HepG2 (cell line): ENCODE results near the gene PLXND1. TPM values are rescaled to one million over a fixed set of nuclear protein-coding genes. Genes with fewer than 3 reads are reported as not detected.

Source experiments
- EP300 ChIP-seq, 3 experiments: sonication (generic) in 1 of 3; formaldehyde crosslinking in 1 of 3; IDR thresholded peaks; 2 replicates each; pipeline versions ENCODE4 v1.5.1 to v1.6.1; 2011 to 2020; ENCODE audit warnings: low read depth in 2 of 3, low read length in 2 of 3, borderline replicate concordance in 1 of 3, improper control_type of control experiment in 1 of 3, mild to moderate bottlenecking in 1 of 3, missing genetic modification reagents in 1 of 3, moderate library complexity in 1 of 3
- HMG20A ChIP-seq: IDR thresholded peaks from 2 replicates; pipeline ENCODE4 v1.6.1; 2016; ENCODE audit warnings: borderline replicate concordance
- HNRNPH1 ChIP-seq: fragments of 200-400 bp; formaldehyde crosslinking; optimal IDR thresholded peaks from 2 replicates; pipeline ENCODE3; 2017; ENCODE audit warnings: mild to moderate bottlenecking, low read depth, low read length
- HNRNPK ChIP-seq: fragments of 200-400 bp; formaldehyde crosslinking; IDR thresholded peaks from 2 replicates; pipeline ENCODE4 v1.6.1; 2018; ENCODE audit warnings: low read length, low read depth, moderate library complexity, mild to moderate bottlenecking; ENCODE audit not compliant: poor library complexity, severe bottlenecking
- HOXA5 ChIP-seq: sonication (generic); formaldehyde crosslinking; IDR thresholded peaks from 2 replicates; pipeline ENCODE4 v1.4.0; 2020; ENCODE audit warnings: missing genetic modification reagents
- MAFK ChIP-seq, 2 experiments: IDR thresholded peaks in 1 of 2; conservative IDR thresholded peaks in 1 of 2; 2 replicates each; pipeline ENCODE4 v1.6.1; 2011; ENCODE audit warnings: improper control_type of control experiment in 2 of 2, low read length in 2 of 2
- MED8 ChIP-seq: sonication (generic); formaldehyde crosslinking; IDR thresholded peaks from 2 replicates; pipeline ENCODE4 v1.8.1; 2023; ENCODE audit warnings: mild to moderate bottlenecking, missing genetic modification reagents; ENCODE audit not compliant: insufficient replicate concordance
- MLX ChIP-seq: IDR thresholded peaks from 2 replicates; pipeline ENCODE4 v1.6.1; 2016
- REXO4 ChIP-seq: sonication (generic); formaldehyde crosslinking; IDR thresholded peaks from 2 replicates; pipeline ENCODE4 v1.8.0; 2022; ENCODE audit warnings: missing genetic modification reagents, mild to moderate bottlenecking, borderline replicate concordance
- SKI ChIP-seq: fragments of 450-650 bp; IDR thresholded peaks from one replicate; pipeline ENCODE4 v1.6.1; 2018; ENCODE audit warnings: mild to moderate bottlenecking; ENCODE audit not compliant: partially characterized antibody
- SMAD9 ChIP-seq: sonication (generic); formaldehyde crosslinking; IDR thresholded peaks from 2 replicates; pipeline ENCODE4 v1.5.1; 2020; ENCODE audit warnings: mild to moderate bottlenecking, missing genetic modification reagents
- THAP7 ChIP-seq: sonication (generic); formaldehyde crosslinking; IDR thresholded peaks from 2 replicates; pipeline ENCODE4 v1.8.1; 2023; ENCODE audit warnings: mild to moderate bottlenecking, missing genetic modification reagents
- ZC3H13 ChIP-seq: sonication (generic); formaldehyde crosslinking; IDR thresholded peaks from 2 replicates; pipeline ENCODE4 v1.8.1; 2023; ENCODE audit warnings: mild to moderate bottlenecking, missing genetic modification reagents, moderate library complexity
- ZFP1 ChIP-seq: IDR thresholded peaks from 2 replicates; pipeline ENCODE4 v1.6.1; 2016
- ZNF10 ChIP-seq: sonication (generic); formaldehyde crosslinking; IDR thresholded peaks from 2 replicates; pipeline ENCODE4 v1.4.0; 2020; ENCODE audit warnings: mild to moderate bottlenecking, low read depth, missing genetic modification reagents, borderline replicate concordance
- ZNF205 ChIP-seq: IDR thresholded peaks from 2 replicates; pipeline ENCODE4 v1.6.1; 2018; ENCODE audit warnings: missing biosample characterization, missing genetic modification reagents
- ZNF274 ChIP-seq: sonication (generic); formaldehyde crosslinking; IDR thresholded peaks from 2 replicates; pipeline ENCODE4 v1.5.1; 2020; ENCODE audit warnings: mild to moderate bottlenecking, missing genetic modification reagents
- ZNF326 ChIP-seq: sonication (generic); formaldehyde crosslinking; IDR thresholded peaks from 2 replicates; pipeline ENCODE4 v1.4.0; 2020; ENCODE audit warnings: missing genetic modification reagents, borderline replicate concordance
- ZNF335 ChIP-seq: sonication (generic); formaldehyde crosslinking; IDR thresholded peaks from 2 replicates; pipeline ENCODE4 v1.4.0; 2020; ENCODE audit warnings: missing genetic modification reagents
- ZNF350 ChIP-seq: sonication (generic); formaldehyde crosslinking; IDR thresholded peaks from 2 replicates; pipeline ENCODE4 v1.4.0; 2020; ENCODE audit warnings: mild to moderate bottlenecking, low read depth, missing genetic modification reagents, borderline replicate concordance
- ZNF550 ChIP-seq: sonication (generic); formaldehyde crosslinking; IDR thresholded peaks from 2 replicates; pipeline ENCODE4 v1.4.0; 2020; ENCODE audit warnings: mild to moderate bottlenecking, missing genetic modification reagents, borderline replicate concordance
- ZNF558 ChIP-seq: sonication (generic); formaldehyde crosslinking; IDR thresholded peaks from 2 replicates; pipeline ENCODE4 v1.9.0; 2022; ENCODE audit warnings: mild to moderate bottlenecking, missing genetic modification reagents, borderline replicate concordance
- ZNF567 ChIP-seq: sonication (generic); formaldehyde crosslinking; IDR thresholded peaks from 2 replicates; pipeline ENCODE4 v1.8.1; 2023; ENCODE audit warnings: mild to moderate bottlenecking, missing genetic modification reagents, borderline replicate concordance
- ZNF703 ChIP-seq: sonication (generic); formaldehyde crosslinking; IDR thresholded peaks from 2 replicates; pipeline ENCODE4 v1.5.1; 2020; ENCODE audit warnings: missing genetic modification reagents, mild to moderate bottlenecking, moderate library complexity, borderline replicate concordance
- ZNF781 ChIP-seq: sonication (generic); formaldehyde crosslinking; IDR thresholded peaks from 2 replicates; pipeline ENCODE4 v1.5.1; 2020; ENCODE audit warnings: borderline replicate concordance, mild to moderate bottlenecking, missing genetic modification reagents; ENCODE audit errors: not compliant biosample characterization
- ZNF83 ChIP-seq: sonication (generic); formaldehyde crosslinking; IDR thresholded peaks from 2 replicates; pipeline ENCODE4 v1.4.0; 2020; ENCODE audit warnings: missing genetic modification reagents, mild to moderate bottlenecking, borderline replicate concordance
- polyA plus RNA-seq, 8 experiments: library from polyadenylated mRNA; depleted of rRNA in 3 of 8; stranded (reverse) in 7 of 8; unstranded in 1 of 8; fragments of >200 nt; fragmentation: Illumina TruSeq in 4 of 8; extraction: Trizol in 4 of 8; gene quantifications; 2 replicates each; pipeline versions ENCODE4 v1.2.1 to v1.2.3, GENCODE V29; 2011 to 2016; ENCODE audit warnings: low read depth in 4 of 8, missing spikeins in 1 of 8, mixed read lengths in 1 of 8; ENCODE audit not compliant: insufficient read depth in 1 of 8
- total RNA-seq, 5 experiments: library from RNA; depleted of rRNA; stranded (reverse); fragments of >200 nt; fragmentation: Illumina TruSeq; extraction: Trizol; gene quantifications; 2 replicates each; pipeline ENCODE4 v1.2.3, GENCODE V29; 2016; ENCODE audit warnings: low read depth in 1 of 5
- TF ChIP-seq, protein P1 (sequence below): sonication (generic); formaldehyde crosslinking; IDR thresholded peaks from 2 replicates; pipeline ENCODE4 v1.5.0; 2020; ENCODE audit warnings: missing genetic modification reagents, mild to moderate bottlenecking, borderline replicate concordance

PLXND1 gene
- total and polyA plus RNA-seq, 2 of the 13 experiments (the other 11 are each of a cell fraction or from before 2014, with no cell fraction given): 15.9 to 42.0 TPM

DNA sequence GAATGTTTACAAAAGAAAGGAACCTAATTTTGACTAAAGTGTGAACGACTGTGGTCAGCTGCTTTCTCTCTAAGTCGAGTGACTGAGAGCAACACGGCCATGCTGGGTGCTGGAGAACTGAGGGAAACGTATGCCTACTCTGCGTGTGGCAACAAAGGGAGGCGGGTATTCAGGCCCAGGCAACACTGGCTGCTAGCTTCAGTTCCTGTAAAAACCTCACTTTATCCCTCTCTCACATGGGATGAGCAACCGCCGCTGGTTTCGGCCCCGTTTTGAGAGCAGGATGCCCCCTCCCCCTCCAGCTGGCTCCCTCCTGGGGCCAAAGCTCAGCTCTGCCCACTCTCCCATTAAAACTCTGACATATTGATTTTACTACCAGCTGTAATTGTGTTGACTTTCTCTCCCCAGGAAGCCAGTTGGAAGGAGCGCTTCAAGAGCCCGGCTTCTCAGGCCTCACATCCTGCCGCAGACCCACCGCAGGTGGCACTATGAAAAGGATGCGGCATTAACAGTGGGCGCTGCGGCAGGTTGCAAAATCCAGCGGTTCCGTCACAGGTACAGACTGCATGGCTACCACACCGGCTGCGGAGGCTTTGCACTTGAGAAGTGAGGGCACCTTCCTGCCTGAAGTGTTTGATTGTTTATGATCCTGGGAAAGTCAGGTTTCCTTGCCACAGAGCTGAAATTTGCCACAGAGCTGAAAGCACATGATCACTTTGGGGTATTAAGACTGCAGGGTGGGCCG is 12.7 kb downstream of the PLXND1 start (continued):
- TF ChIP-seq SMAD9: no peak
- TF ChIP-seq MAFK (conservative IDR thresholded peaks at IDR 0.05 in 1 of 2, IDR thresholded peaks at IDR 0.05 in 1 of 2; ENCODE audit: low read length in 2 of 2): no peak
- no peak for TF ChIP-seq ZNF10 (CRISPR knock-in tag)
- TF ChIP-seq ZNF83 (CRISPR knock-in tag): no peak
- TF ChIP-seq ZNF703 (CRISPR knock-in tag): no peak; the same call in 1 of the 2 replicates
- no peak for TF ChIP-seq ZNF326 (CRISPR knock-in tag)
- 0 out of 2 replicates have a peak, but pooled peaks have one; percentile 39 for TF ChIP-seq ZNF335 (CRISPR knock-in tag)
- peak; percentile 71; the same call in 1 of the 2 replicates for TF ChIP-seq MLX (CRISPR knock-in tag)
- TF ChIP-seq, protein P1, sequence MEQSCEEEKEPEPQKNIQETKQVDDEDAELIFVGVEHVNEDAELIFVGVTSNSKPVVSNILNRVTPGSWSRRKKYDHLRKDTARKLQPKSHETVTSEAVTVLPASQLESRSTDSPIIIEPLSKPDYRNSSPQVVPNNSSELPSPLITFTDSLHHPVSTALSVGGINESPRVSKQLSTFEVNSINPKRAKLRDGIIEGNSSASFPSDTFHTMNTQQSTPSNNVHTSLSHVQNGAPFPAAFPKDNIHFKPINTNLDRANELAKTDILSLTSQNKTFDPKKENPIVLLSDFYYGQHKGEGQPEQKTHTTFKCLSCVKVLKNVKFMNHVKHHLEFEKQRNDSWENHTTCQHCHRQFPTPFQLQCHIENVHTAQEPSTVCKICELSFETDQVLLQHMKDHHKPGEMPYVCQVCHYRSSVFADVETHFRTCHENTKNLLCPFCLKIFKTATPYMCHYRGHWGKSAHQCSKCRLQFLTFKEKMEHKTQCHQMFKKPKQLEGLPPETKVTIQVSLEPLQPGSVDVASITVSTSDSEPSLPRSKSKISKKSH (CRISPR knock-in tag): peak; percentile 41
- peak; percentile 86; the same call in 1 of the 2 replicates for TF ChIP-seq ZC3H13
- TF ChIP-seq ZNF350: peak; percentile 56; the same call in 1 of the 2 replicates
- peak; percentile 84; the same call in 1 of the 2 replicates for TF ChIP-seq HMG20A (CRISPR knock-in tag)
- no peak for TF ChIP-seq ZNF558
- no peak for TF ChIP-seq ZNF550
- peak; percentile 86; the same call in 1 of the 2 replicates for TF ChIP-seq ZFP1 (CRISPR knock-in tag)
- no peak for TF ChIP-seq THAP7
- TF ChIP-seq ZNF567 (CRISPR knock-in tag): no peak
- TF ChIP-seq EP300 (IDR thresholded peaks at IDR 0.05; ENCODE audit: low read depth in 2 of 2, low read length in 2 of 2): peak; percentile 45 to 88; a peak in 3 of 4 replicates
- peak; percentile 81; the same call in 1 of the 2 replicates for TF ChIP-seq EP300 (CRISPR knock-in tag; IDR thresholded peaks at IDR 0.05; ENCODE audit: borderline replicate concordance)
- peak; percentile 64 for TF ChIP-seq MED8 (CRISPR knock-in tag)
- no peak for TF ChIP-seq HNRNPH1
- TF ChIP-seq SKI: peak; percentile 32
- no peak for TF ChIP-seq REXO4
- TF ChIP-seq HNRNPK: no peak
- TF ChIP-seq ZNF274 (CRISPR knock-in tag): no peak
- TF ChIP-seq HOXA5 (CRISPR knock-in tag): no peak; the same call in 1 of the 2 replicates
- peak; percentile 42 for TF ChIP-seq ZNF781
- TF ChIP-seq ZNF205 (CRISPR knock-in tag): peak; percentile 92; the same call in 1 of the 2 replicates
